Nephron (organoid): ENCODE results near the gene HMGN1.

Experiments used
- H3K27ac Mint-ChIP-seq, 3 experiments: 2 replicates each; pipeline ENCODE4 v1.8.0; 2020; ENCODE audit warnings: mixed read lengths in 3 of 3, mild to moderate bottlenecking in 2 of 3, moderate library complexity in 1 of 3
- H3K27me3 Mint-ChIP-seq: 2 replicates; pipeline ENCODE4 v1.8.0; 2021; ENCODE audit warnings: low read depth, mild to moderate bottlenecking, moderate library complexity, mixed read lengths
- H3K36me3 Mint-ChIP-seq: 2 replicates; pipeline ENCODE4 v1.8.0; 2020; ENCODE audit warnings: low read depth, mixed read lengths
- H3K4me1 Mint-ChIP-seq: 2 replicates; pipeline ENCODE4 v1.8.0; 2020; ENCODE audit warnings: mixed read lengths
- H3K4me3 Mint-ChIP-seq, 3 experiments: 2 replicates each; pipeline ENCODE4 v1.8.0; 2020; ENCODE audit warnings: mild to moderate bottlenecking in 3 of 3, mixed read lengths in 3 of 3, moderate library complexity in 2 of 3
- H3K9me3 Mint-ChIP-seq: 2 replicates; pipeline ENCODE4 v1.8.0; 2020; ENCODE audit warnings: mixed read lengths
- TF ChIP-seq, protein P1 (sequence below), 3 experiments: fragments of 200-600 bp; sonication (generic); IDR thresholded peaks; one replicate each; pipeline ENCODE4 v1.5.0; 2021; ENCODE audit warnings: antibody characterized with exemption in 3 of 3; ENCODE audit not compliant: unreplicated experiment in 3 of 3

HMGN1 gene

DNA sequence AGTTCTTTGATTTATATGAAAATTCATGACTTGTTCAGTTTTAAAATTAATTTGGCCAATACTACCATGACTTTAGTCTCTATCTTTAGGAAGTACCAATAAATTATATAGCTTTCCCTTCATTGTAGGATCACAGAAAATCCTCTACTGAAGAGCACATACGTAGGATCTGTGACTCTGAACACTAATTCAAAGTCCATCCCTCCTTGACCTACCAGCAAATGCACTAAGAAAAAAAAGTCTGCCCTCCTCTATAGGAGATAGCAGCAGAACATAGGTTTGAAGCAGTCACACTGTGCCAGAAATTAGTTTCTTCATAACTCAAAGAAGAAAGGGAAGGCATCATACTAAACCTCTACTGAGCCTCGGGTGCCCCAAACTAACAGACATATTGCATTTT lies 52.0 kb downstream of the HMGN1 start:
- Mint-ChIP-seq H3K27ac (no peak overlapping the region), H3K27me3 (no peaks in the 10 kb centered on the region), H3K4me3 (no peak overlapping the region), H3K4me1 (no peaks in the 10 kb centered on the region), H3K9me3 (peaks cover 15% of the 10 kb centered on the region), H3K36me3 (peaks cover 94% of the 10 kb centered on the region)
- TF ChIP-seq, protein P1, sequence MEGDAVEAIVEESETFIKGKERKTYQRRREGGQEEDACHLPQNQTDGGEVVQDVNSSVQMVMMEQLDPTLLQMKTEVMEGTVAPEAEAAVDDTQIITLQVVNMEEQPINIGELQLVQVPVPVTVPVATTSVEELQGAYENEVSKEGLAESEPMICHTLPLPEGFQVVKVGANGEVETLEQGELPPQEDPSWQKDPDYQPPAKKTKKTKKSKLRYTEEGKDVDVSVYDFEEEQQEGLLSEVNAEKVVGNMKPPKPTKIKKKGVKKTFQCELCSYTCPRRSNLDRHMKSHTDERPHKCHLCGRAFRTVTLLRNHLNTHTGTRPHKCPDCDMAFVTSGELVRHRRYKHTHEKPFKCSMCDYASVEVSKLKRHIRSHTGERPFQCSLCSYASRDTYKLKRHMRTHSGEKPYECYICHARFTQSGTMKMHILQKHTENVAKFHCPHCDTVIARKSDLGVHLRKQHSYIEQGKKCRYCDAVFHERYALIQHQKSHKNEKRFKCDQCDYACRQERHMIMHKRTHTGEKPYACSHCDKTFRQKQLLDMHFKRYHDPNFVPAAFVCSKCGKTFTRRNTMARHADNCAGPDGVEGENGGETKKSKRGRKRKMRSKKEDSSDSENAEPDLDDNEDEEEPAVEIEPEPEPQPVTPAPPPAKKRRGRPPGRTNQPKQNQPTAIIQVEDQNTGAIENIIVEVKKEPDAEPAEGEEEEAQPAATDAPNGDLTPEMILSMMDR (IDR thresholded peaks at IDR 0.05; ENCODE audit: unreplicated experiment in 3 of 3) = no peak
